Skeletal muscle tissue (tissue), 4 donors: ENCODE measurements around the gene ENAH. TPM values are rescaled to one million over a fixed set of nuclear protein-coding genes. Genes with fewer than 3 reads are reported as not detected.
A peak's percentile ranks its signal among the peaks of the same experiment; 100 is the strongest.
"Not testable (repeated sequence)": the region's sequence is repeated elsewhere in the genome, so short reads cannot be mapped to it uniquely, and the experiment has no call there.

Experiments
- H3K27ac ChIP-seq: one replicate; pipeline ENCODE4 v1.7.0; 2013; ENCODE audit warnings: mild to moderate bottlenecking, low read depth, low read length, inconsistent platforms
- H3K27me3 ChIP-seq, 3 donors: one replicate each; pipeline ENCODE4 v1.7.0; 2013; ENCODE audit warnings: low read length in 3 of 3; ENCODE audit not compliant: control insufficient read depth in 3 of 3, insufficient read depth in 3 of 3
- H3K36me3 ChIP-seq, 3 donors: one replicate each; pipeline ENCODE4 v1.7.0; 2013; ENCODE audit warnings: low read length in 3 of 3; ENCODE audit not compliant: control insufficient read depth in 3 of 3, insufficient read depth in 3 of 3
- H3K4me1 ChIP-seq, 3 donors: one replicate each; pipeline ENCODE4 v1.7.0; 2013; ENCODE audit warnings: low read length in 3 of 3, mild to moderate bottlenecking in 3 of 3; ENCODE audit not compliant: control insufficient read depth in 3 of 3, insufficient read depth in 3 of 3
- H3K4me3 ChIP-seq, 3 donors: one replicate each; pipeline ENCODE4 v1.7.0; 2013; ENCODE audit warnings: low read length in 3 of 3
- H3K9ac ChIP-seq, 3 donors: one replicate each; pipeline ENCODE4 v1.7.0; 2013; ENCODE audit warnings: low read length in 3 of 3, mild to moderate bottlenecking in 3 of 3, moderate library complexity in 2 of 3, low read depth in 1 of 3
- H3K9me3 ChIP-seq, 3 donors: one replicate each; pipeline ENCODE4 v1.7.0; 2013; ENCODE audit warnings: low read length in 3 of 3; ENCODE audit not compliant: control insufficient read depth in 3 of 3
- total RNA-seq: library from RNA; depleted of rRNA; stranded (reverse); fragments of >200 nt; gene quantifications from one replicate; pipeline ENCODE4 v1.2.3, GENCODE V29; 2014
- donor health status: Osteomylitis.

The ENAH gene
- total RNA-seq, 1 donor from 2014 or later, result 38.6 TPM

GRCh38 chr1:225658041-225658440 is 5.1 kb upstream of the ENAH start:
- Histone ChIP-seq H3K4me1 (peaks cover 13 to 16% (median 16%) of the 10 kb centered on the region in 3 donors), H3K27me3 (no peaks in the 10 kb centered on the region), H3K27ac (no peak overlapping the region), H3K9ac (no peak overlapping the region), H3K4me3 (no peak overlapping the region), H3K36me3 (no peaks in the 10 kb centered on the region), H3K9me3 (no peaks in the 10 kb centered on the region)

DNA sequence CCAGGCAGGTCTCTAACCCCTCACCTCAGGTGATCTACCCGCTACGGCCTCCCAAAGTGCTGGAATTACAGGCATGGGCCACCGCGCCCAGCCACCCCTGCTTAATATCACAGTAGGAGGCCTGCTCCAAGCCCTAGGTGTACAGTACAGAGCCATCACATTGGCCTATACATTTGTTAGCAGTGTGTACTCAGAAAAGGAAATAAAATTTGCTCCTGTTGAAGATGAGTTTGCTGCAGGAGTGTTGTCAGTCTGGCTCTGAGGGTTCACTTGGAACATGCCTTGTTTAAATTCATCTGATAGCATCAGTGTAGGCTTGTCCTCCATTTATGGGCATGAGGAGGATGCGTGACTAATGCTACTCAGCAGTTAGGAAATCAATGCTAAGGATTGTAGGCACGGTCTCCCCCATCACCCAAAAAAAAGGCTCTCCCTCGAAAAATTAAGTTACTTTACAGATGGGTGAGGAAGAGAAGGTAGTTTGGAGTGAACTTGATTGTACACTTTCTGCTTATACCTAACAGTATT is 4.6 kb upstream of the ENAH start:
- H3K36me3 ChIP-seq, result no peaks in the 10 kb centered on the region
- H3K27me3 ChIP-seq, result no peaks in the 10 kb centered on the region
- H3K9me3 ChIP-seq, result no peaks in the 10 kb centered on the region
- no peak overlapping the region for H3K4me3 ChIP-seq
- peak overlapping the region; percentile 45 for H3K27ac ChIP-seq
- H3K4me1 ChIP-seq, result peaks cover 13 to 16% (median 16%) of the 10 kb centered on the region in 3 donors
- no peak overlapping the region for H3K9ac ChIP-seq

GRCh38 chr1:225656259-225656655 is 3.3 kb upstream of the ENAH start:
- Histone ChIP-seq H3K4me1 (peaks cover 13 to 16% (median 16%) of the 10 kb centered on the region in 3 donors), H3K27ac (peak overlapping the region; percentile 99)
- not testable (repeated sequence) for H3K36me3 ChIP-seq, H3K9ac ChIP-seq, H3K4me3 ChIP-seq, H3K9me3 ChIP-seq, H3K27me3 ChIP-seq

DNA sequence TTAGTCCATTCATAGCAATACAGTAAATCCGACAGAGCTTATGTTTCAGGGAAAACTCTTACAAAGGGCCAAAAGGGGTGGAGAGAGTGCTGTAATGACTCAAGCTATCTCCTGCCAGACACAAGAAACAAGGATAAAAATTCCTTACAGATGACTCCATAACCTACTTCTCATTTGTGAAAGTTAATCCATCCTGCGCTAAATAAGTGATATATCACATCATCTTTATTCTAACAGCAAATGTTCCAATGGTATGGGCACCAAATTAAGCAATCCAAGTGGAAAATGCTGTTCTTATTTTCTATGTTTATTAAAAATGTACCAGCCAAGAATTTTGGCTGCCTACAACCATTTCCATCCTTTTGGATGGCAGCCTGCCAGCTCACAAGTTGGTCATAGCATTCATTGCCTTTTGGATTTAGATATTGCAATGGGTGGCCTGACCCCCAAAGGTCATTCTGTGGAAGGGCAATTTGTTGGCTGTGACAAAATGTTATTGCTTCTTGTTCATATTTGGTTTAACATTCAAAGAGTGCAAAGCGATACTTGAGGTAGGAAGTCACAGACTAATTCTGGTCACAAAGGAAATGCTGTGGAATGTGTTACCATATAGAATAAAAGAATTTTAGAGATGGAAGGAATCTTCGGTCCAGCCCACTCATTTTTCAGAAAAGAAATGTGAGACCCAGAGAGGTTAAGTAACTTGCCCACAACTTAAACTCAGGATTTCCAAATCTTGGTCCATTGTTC is 2.8 kb upstream of the ENAH start:
- H3K4me3 ChIP-seq, result peak overlapping the region in 2 of 3 donors; percentile 17 to 26
- peak overlapping the region; percentile 99 for H3K27ac ChIP-seq
- H3K9me3 ChIP-seq, result no peaks in the 10 kb centered on the region
- H3K36me3 ChIP-seq, result no peaks in the 10 kb centered on the region
- peaks cover 13 to 18% (median 16%) of the 10 kb centered on the region in 3 donors for H3K4me1 ChIP-seq
- no peaks in the 10 kb centered on the region for H3K27me3 ChIP-seq
- no peak overlapping the region for H3K9ac ChIP-seq

GRCh38 chr1:225654688-225655508 is 2.0 kb upstream of the ENAH start:
- peak overlapping the region; percentile 99 for H3K27ac ChIP-seq
- no peaks in the 10 kb centered on the region for H3K9me3 ChIP-seq
- peak overlapping the region; percentile 76 to 81 (median 77) for H3K4me3 ChIP-seq
- peaks cover 13 to 18% (median 16%) of the 10 kb centered on the region in 3 donors for H3K4me1 ChIP-seq
- no peaks in the 10 kb centered on the region for H3K27me3 ChIP-seq
- peak overlapping the region; percentile 4 to 98 (median 92) for H3K9ac ChIP-seq
- no peaks in the 10 kb centered on the region for H3K36me3 ChIP-seq

GRCh38 chr1:225654277-225654597 is 1.3 kb upstream of the ENAH start:
- no peaks in the 10 kb centered on the region for H3K36me3 ChIP-seq
- no peaks in the 10 kb centered on the region for H3K27me3 ChIP-seq
- peak overlapping the region; percentile 91 to 98 (median 92) for H3K9ac ChIP-seq
- H3K9me3 ChIP-seq, result no peaks in the 10 kb centered on the region
- H3K27ac ChIP-seq, result peak overlapping the region; percentile 99
- peak overlapping the region; percentile 76 to 81 (median 77) for H3K4me3 ChIP-seq
- peaks cover 13 to 22% (median 16%) of the 10 kb centered on the region in 3 donors for H3K4me1 ChIP-seq

DNA sequence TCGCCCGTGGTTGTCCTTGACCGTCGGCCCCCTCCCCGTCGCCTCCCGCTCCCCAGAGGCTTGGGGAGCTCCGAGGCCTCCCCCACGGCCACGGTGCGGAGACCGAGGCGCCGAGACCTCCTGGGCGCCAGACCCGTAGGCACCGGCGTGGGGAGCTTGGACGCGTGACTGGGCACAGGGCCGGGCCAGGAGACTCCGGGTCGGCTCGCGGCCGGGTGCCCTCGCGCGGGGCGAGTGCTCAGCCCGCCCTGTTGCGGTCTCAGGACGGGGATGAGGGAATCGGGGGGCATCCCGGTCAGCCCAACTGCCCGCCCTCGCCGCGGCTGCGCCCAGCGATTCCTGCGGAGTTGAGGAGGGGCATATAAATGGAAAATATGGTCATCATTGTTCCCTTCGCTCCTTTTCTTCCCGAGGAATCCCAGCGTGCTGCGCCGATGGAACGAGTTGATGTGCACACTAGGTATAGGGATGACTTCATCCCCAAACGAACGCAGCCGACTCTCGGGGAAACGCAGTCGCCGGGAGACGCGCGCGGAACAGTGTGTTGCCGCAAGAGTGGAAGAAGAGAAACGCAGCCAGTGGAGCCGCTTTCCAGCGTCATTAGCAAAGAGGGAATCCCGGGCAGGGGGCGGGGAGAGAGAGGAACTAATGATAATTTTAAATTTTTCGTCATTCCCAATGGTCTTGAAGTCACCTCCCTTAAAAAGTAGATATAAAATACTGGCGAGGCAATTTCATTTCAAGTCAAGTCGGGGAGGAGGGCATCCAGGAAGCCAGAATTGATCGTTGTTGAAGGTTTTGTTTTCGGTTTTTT is 747 bp upstream of the ENAH start:
- Histone ChIP-seq H3K27me3 (no peaks in the 10 kb centered on the region), H3K4me1 (peaks cover 13 to 25% (median 16%) of the 10 kb centered on the region in 3 donors), H3K4me3 (peak overlapping the region; percentile 76 to 81 (median 77))

DNA sequence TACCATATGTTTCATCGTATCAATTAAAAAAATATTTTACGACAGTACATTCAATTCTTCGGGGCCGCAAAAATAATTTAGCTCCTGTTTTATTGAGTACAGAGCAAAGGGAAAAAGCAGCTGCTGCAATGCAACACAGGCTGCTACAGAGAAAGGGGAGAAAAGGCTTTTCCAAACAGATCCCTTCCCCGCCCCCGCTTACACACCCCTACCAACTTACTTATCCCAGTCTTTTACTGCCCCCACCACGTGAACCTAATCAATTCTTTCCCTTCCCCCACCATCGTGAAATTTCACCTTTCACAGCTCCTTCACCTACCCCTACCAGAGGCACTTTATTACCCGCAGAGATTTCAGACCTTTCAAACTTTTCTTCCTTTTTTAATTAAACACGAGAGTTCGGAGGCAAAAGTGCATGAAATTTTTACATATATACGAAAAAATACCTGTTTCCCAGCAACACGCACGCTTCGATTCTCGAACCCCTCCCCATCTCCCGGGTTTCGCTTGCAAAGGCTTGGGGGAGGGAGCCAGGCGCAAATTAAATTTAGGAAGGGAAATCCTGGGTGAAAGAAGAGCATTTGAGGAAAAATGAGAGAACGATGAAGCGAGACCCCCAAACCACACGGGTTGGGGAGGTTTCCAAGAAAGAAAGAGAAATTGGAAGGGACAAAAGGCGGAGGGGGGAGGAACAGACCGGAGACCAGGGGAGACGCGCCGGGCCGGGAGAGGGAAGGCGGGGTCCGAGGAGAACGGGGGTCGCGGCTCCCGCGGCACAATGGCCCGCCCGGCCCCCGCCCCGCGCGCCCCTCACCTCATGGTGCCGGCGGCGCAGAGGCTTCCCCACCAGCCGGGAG is 823 bp downstream of the ENAH start:
- H3K4me3 ChIP-seq, result peak overlapping the region; percentile 73 to 95 (median 76)
- H3K27me3 ChIP-seq, result no peaks in the 10 kb centered on the region
- H3K4me1 ChIP-seq, result peaks cover 10 to 25% (median 11%) of the 10 kb centered on the region in 3 donors
- H3K9me3 ChIP-seq, result no peaks in the 10 kb centered on the region
- H3K9ac ChIP-seq, result peak overlapping the region; percentile 85 to 91 (median 90)
- no peaks in the 10 kb centered on the region for H3K36me3 ChIP-seq
- H3K27ac ChIP-seq, result peak overlapping the region; percentile 94

More for the DNA sequence above, 747 bp upstream of the ENAH start:
- Histone ChIP-seq H3K9me3 (no peaks in the 10 kb centered on the region), H3K27ac (peak overlapping the region; percentile 99), H3K36me3 (no peaks in the 10 kb centered on the region), H3K9ac (peak overlapping the region; percentile 91 to 98 (median 92))

GRCh38 chr1:225651376-225651871 is 1.5 kb downstream of the ENAH start:
- Histone ChIP-seq H3K27me3 (no peaks in the 10 kb centered on the region), H3K4me1 (peaks cover 10 to 25% (median 11%) of the 10 kb centered on the region in 3 donors), H3K36me3 (no peaks in the 10 kb centered on the region), H3K9ac (peak overlapping the region; percentile 85 to 91 (median 90)), H3K27ac (peak overlapping the region; percentile 94), H3K4me3 (peak overlapping the region; percentile 73 to 95 (median 76)), H3K9me3 (no peaks in the 10 kb centered on the region)
